Measurements from ENCODE around the gene KIF6. TPM values are rescaled to one million over a fixed set of nuclear protein-coding genes. Genes with fewer than 3 reads are reported as not detected.

KIF6 gene
- total RNA-seq, 4 donors from 2014 or later = 0.40 to 1.3 (median 0.80) TPM

GRCh38 chr6:39769012-39769411 is 43.8 kb upstream of the KIF6 start:
- no peaks in the 10 kb centered on the region for H3K36me3 ChIP-seq
- no peaks in the 10 kb centered on the region for H3K4me1 ChIP-seq
- no peaks in the 10 kb centered on the region for H3K9me3 ChIP-seq
- intact Hi-C loops (cut with DNase I) = no loop called here
- 84% methylated on average over 5 of the region's 5 CpGs for WGBS, 2 donors
- H3K27me3 ChIP-seq = no peaks in the 10 kb centered on the region
- no peak overlapping the region for H3K27ac ChIP-seq
- no peak overlapping the region for H3K4me3 ChIP-seq (replicated peaks in 1 of 3)
- DNase-seq = no peak
- no peak for TF ChIP-seq CTCF (IDR thresholded peaks at IDR 0.05)
- no peak for TF ChIP-seq POLR2A (IDR thresholded peaks at IDR 0.05)

- no peak for DNase-seq
- 82 to 86% methylated on average over 3 of the region's 3 CpGs for WGBS, 2 donors
- Histone ChIP-seq H3K27me3 (no peaks in the 10 kb centered on the region), H3K4me1 (no peaks in the 10 kb centered on the region), H3K4me3 (replicated peaks in 1 of 3) (no peak overlapping the region), H3K27ac (no peak overlapping the region), H3K36me3 (no peaks in the 10 kb centered on the region), H3K9me3 (no peaks in the 10 kb centered on the region)
- intact Hi-C loops (cut with DNase I) = no loop called here
- TF ChIP-seq CTCF (IDR thresholded peaks at IDR 0.05) = no peak
These were observed 40.4 kb upstream of the KIF6 start for GRCh38 chr6:39765508-39766065.

- Histone ChIP-seq H3K4me1 (no peaks in the 10 kb centered on the region), H3K4me3 (replicated peaks in 1 of 3) (no peak overlapping the region), H3K36me3 (no peaks in the 10 kb centered on the region), H3K27ac (no peak overlapping the region), H3K27me3 (no peaks in the 10 kb centered on the region), H3K9me3 (no peaks in the 10 kb centered on the region)
- no peak for DNase-seq
- TF ChIP-seq CTCF (IDR thresholded peaks at IDR 0.05) (no peak), POLR2A (IDR thresholded peaks at IDR 0.05) (no peak)
- intact Hi-C loops (cut with DNase I) = no loop called here
- WGBS, 2 donors = 67 to 74% methylated on average over 3 of the region's 3 CpGs
These were observed 35.2 kb upstream of the KIF6 start for GRCh38 chr6:39760226-39760952.

- 91 to 95% methylated on average over 2 of the region's 2 CpGs for WGBS, 2 donors
These were observed 33.8 kb upstream of the KIF6 start for GRCh38 chr6:39758905-39759605.

More at GRCh38 chr6:39758905-39759605, 33.8 kb upstream of the KIF6 start:
- Histone ChIP-seq H3K36me3 (no peaks in the 10 kb centered on the region), H3K27me3 (no peaks in the 10 kb centered on the region), H3K27ac (no peak overlapping the region), H3K4me1 (no peaks in the 10 kb centered on the region), H3K4me3 (replicated peaks in 1 of 3) (no peak overlapping the region), H3K9me3 (no peaks in the 10 kb centered on the region)
- TF ChIP-seq POLR2A (IDR thresholded peaks at IDR 0.05) (no peak), CTCF (IDR thresholded peaks at IDR 0.05) (no peak)
- no peak for DNase-seq
- intact Hi-C loops (cut with DNase I) = no loop called here
